SK-N-SH (cell line): ENCODE measurements around the gene TTC28. TPM values are rescaled to one million over a fixed set of nuclear protein-coding genes. Genes with fewer than 3 reads are reported as not detected.
"Not testable (repeated sequence)": the region's sequence is repeated elsewhere in the genome, so short reads cannot be mapped to it uniquely, and the experiment has no call there.

ENCODE experiments used
- CTCF ChIA-PET: fragments of 300-600, 350-600 bp; formaldehyde crosslinking; extraction: SDS; loops from one replicate; lab custom pipeline; 2021; lab: Yijun Ruan, JAX
- POLR2A ChIA-PET: fragments of 350-600 bp; sonication (Branson Sonifier 250); formaldehyde crosslinking; extraction: SDS; loops from one replicate; lab custom pipeline; 2020; ENCODE audit warnings: antibody characterized with exemption, inconsistent platforms; lab: Yijun Ruan, JAX
- DNase-seq: peaks from one replicate; pipeline ENCODE4 v3.0.0; 2012
- H2AFZ ChIP-seq: fragments of 200-600 bp; sonication (generic); 2 replicates; pipeline ENCODE4 v1.8.1; 2016; ENCODE audit warnings: antibody characterized with exemption, mild to moderate bottlenecking, low read depth
- H3F3A ChIP-seq: fragments of 200-600 bp; sonication (generic); replicated peaks from 2 replicates; pipeline ENCODE3; 2016; ENCODE audit warnings: antibody characterized with exemption, mild to moderate bottlenecking; ENCODE audit not compliant: insufficient read depth
- H3K27ac ChIP-seq, 2 experiments: fragments of 200-500 bp in 1 of 2; fragments of 200-600 bp in 1 of 2; sonication (Bioruptor generic) in 1 of 2; sonication (generic), shearing (Covaris generic) in 1 of 2; 2 replicates each; pipeline versions ENCODE4 v1.5.1 to v1.6.1; 2014 to 2016; ENCODE audit warnings: low read depth in 2 of 2, inconsistent platforms in 1 of 2, low read length in 1 of 2, mild to moderate bottlenecking in 1 of 2, mixed read lengths in 1 of 2
- H3K27me3 ChIP-seq: fragments of 200-600 bp; sonication (generic), shearing (Covaris generic); 2 replicates; pipeline ENCODE4 v1.6.1; 2016; ENCODE audit warnings: mixed run types; ENCODE audit not compliant: insufficient read depth
- H3K36me3 ChIP-seq, 2 experiments: fragments of 200-500 bp in 1 of 2; fragments of 200-600 bp in 1 of 2; sonication (Bioruptor generic) in 1 of 2; sonication (generic) in 1 of 2; replicated peaks in 1 of 2; 2 replicates each; pipeline versions ENCODE3 to v1.5.1; 2014 to 2016; ENCODE audit warnings: low read length in 1 of 2, mild to moderate bottlenecking in 1 of 2; ENCODE audit not compliant: insufficient read depth in 2 of 2, control insufficient read depth in 1 of 2
- H3K4me1 ChIP-seq, 2 experiments: fragments of 200-500 bp in 1 of 2; fragments of 200-600 bp in 1 of 2; sonication (Bioruptor generic) in 1 of 2; sonication (generic), shearing (Covaris generic) in 1 of 2; 2 replicates each; pipeline versions ENCODE4 v1.5.1 to v1.6.1; 2014 to 2016; ENCODE audit warnings: low read depth in 1 of 2, low read length in 1 of 2, mixed run types in 1 of 2; ENCODE audit not compliant: insufficient read depth in 2 of 2, control insufficient read depth in 1 of 2
- H3K4me2 ChIP-seq: fragments of 200-600 bp; sonication (generic), shearing (Covaris generic); 2 replicates; pipeline ENCODE4 v1.6.1; 2017; ENCODE audit warnings: mixed run types
- H3K4me3 ChIP-seq, 2 experiments: fragments of 200-500 bp in 1 of 2; fragments of 200-600 bp in 1 of 2; sonication (Bioruptor generic) in 1 of 2; sonication (generic), shearing (Covaris generic) in 1 of 2; 2 replicates each; pipeline versions ENCODE4 v1.5.1 to v1.8.1; 2014 to 2016; ENCODE audit warnings: low read depth in 2 of 2, inconsistent platforms in 1 of 2, low read length in 1 of 2, mild to moderate bottlenecking in 1 of 2, mixed read lengths in 1 of 2, moderate library complexity in 1 of 2
- H3K79me2 ChIP-seq: fragments of 200-600 bp; sonication (generic); 2 replicates; pipeline ENCODE4 v1.8.1; 2017; ENCODE audit warnings: mild to moderate bottlenecking; ENCODE audit not compliant: insufficient read depth
- H3K9ac ChIP-seq: fragments of 200-600 bp; sonication (generic); 2 replicates; pipeline ENCODE4 v1.6.1; 2017; ENCODE audit warnings: mixed run types
- H3K9me2 ChIP-seq: fragments of 200-600 bp; sonication (generic); 2 replicates; pipeline ENCODE4 v1.6.1; 2017; ENCODE audit warnings: mixed run types
- H3K9me3 ChIP-seq: fragments of 200-600 bp; sonication (generic); 2 replicates; pipeline ENCODE4 v1.6.1; 2017; ENCODE audit warnings: mixed run types, mild to moderate bottlenecking, moderate library complexity
- H4K20me1 ChIP-seq: fragments of 200-600 bp; sonication (generic); 2 replicates; pipeline ENCODE4 v1.6.1; 2017; ENCODE audit warnings: mild to moderate bottlenecking, mixed run types; ENCODE audit not compliant: insufficient read depth
- CTCF ChIP-seq: fragments of 200-600 bp; sonication (generic); IDR thresholded peaks from 2 replicates; pipeline ENCODE4 v1.6.1; 2017; ENCODE audit warnings: antibody characterized with exemption, mild to moderate bottlenecking, moderate library complexity
- ELF1 ChIP-seq: IDR thresholded peaks from 2 replicates; pipeline ENCODE4 v1.4.0; 2012
- EP300 ChIP-seq, 2 experiments: IDR thresholded peaks; 2 replicates each; pipeline versions ENCODE4 v1.4.0 to v1.6.1; 2012; ENCODE audit warnings: borderline replicate concordance in 1 of 2, low read depth in 1 of 2, low read length in 1 of 2
- FOSL2 ChIP-seq: IDR thresholded peaks from 2 replicates; pipeline ENCODE4 v1.4.0; 2012; ENCODE audit warnings: low read depth, mild to moderate bottlenecking, moderate library complexity, borderline replicate concordance
- FOXM1 ChIP-seq: IDR thresholded peaks from 2 replicates; pipeline ENCODE4 v1.4.0; 2012; ENCODE audit warnings: low read depth, mild to moderate bottlenecking
- MEF2A ChIP-seq: IDR thresholded peaks from 2 replicates; pipeline ENCODE4 v1.4.0; 2012; ENCODE audit warnings: low read depth, borderline replicate concordance
- TAF1 ChIP-seq: IDR thresholded peaks from 2 replicates; pipeline ENCODE4 v1.6.1; 2012; ENCODE audit warnings: low read depth, mild to moderate bottlenecking, low read length, moderate library complexity, borderline replicate concordance
- TEAD4 ChIP-seq: IDR thresholded peaks from 2 replicates; pipeline ENCODE4 v1.4.0; 2012; ENCODE audit warnings: mild to moderate bottlenecking, borderline replicate concordance; ENCODE audit not compliant: insufficient read depth
- WGBS: methylation state at CpG from one replicate; pipeline ENCODE4 v1.1.6; 2017; ENCODE audit warnings: low lambda C conversion rate; 5-methylcytosine and 5-hydroxymethylcytosine counted together
- polyA plus RNA-seq, 3 experiments: library from polyadenylated mRNA; depleted of rRNA; stranded (reverse); fragments of >200 nt; gene quantifications; 2 replicates each; pipeline ENCODE4 v1.2.3, GENCODE V29; 2012
- TF ChIP-seq, protein P1 (sequence below): IDR thresholded peaks from 2 replicates; pipeline ENCODE4 v1.6.1; 2012; ENCODE audit warnings: mild to moderate bottlenecking, low read depth, low read length, moderate library complexity

The TTC28 gene
- polyA plus RNA-seq, 1 of the 3 experiments (the other 2 are of a cell fraction), result 5.9 TPM

DNA sequence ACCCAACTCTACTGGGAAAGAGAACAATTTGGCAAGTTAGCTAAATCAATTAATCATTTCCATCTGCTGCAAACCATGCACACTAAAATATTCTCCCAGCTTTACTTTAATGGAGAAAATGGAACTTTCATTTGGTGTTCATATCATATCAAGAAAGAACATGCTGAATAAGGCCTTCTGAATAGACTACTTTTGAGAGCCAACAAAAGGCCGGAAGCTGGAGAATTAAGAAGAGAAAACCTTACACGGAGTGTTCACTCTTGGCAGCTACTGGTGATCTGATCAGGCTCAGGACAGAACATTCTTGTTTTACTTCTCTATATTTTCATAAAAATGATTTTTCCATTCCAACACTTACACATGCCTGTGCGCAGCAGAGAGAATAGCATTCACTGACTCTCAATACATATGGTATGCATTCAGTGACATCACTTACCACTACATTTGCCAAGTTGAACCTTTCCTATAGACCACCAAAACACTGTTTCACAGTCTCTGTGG, 165.3 kb downstream of the TTC28 start:
- H3K4me2 ChIP-seq, result no peak overlapping the region
- TF ChIP-seq TAF1, result no peak
- no peak for TF ChIP-seq ELF1
- no peak for TF ChIP-seq EP300 (IDR thresholded peaks at IDR 0.05; ENCODE audit: borderline replicate concordance in 1 of 2, low read depth in 1 of 2, low read length in 1 of 2)
- TF ChIP-seq, protein P1, sequence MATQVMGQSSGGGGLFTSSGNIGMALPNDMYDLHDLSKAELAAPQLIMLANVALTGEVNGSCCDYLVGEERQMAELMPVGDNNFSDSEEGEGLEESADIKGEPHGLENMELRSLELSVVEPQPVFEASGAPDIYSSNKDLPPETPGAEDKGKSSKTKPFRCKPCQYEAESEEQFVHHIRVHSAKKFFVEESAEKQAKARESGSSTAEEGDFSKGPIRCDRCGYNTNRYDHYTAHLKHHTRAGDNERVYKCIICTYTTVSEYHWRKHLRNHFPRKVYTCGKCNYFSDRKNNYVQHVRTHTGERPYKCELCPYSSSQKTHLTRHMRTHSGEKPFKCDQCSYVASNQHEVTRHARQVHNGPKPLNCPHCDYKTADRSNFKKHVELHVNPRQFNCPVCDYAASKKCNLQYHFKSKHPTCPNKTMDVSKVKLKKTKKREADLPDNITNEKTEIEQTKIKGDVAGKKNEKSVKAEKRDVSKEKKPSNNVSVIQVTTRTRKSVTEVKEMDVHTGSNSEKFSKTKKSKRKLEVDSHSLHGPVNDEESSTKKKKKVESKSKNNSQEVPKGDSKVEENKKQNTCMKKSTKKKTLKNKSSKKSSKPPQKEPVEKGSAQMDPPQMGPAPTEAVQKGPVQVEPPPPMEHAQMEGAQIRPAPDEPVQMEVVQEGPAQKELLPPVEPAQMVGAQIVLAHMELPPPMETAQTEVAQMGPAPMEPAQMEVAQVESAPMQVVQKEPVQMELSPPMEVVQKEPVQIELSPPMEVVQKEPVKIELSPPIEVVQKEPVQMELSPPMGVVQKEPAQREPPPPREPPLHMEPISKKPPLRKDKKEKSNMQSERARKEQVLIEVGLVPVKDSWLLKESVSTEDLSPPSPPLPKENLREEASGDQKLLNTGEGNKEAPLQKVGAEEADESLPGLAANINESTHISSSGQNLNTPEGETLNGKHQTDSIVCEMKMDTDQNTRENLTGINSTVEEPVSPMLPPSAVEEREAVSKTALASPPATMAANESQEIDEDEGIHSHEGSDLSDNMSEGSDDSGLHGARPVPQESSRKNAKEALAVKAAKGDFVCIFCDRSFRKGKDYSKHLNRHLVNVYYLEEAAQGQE, result no peak
- TF ChIP-seq MEF2A, result no peak
- H4K20me1 ChIP-seq, result no peaks in the 10 kb centered on the region
- no peaks in the 10 kb centered on the region for H3F3A ChIP-seq
- H3K27me3 ChIP-seq, result no peaks in the 10 kb centered on the region
- POLR2A ChIA-PET, result no interaction called here
- H3K9me3 ChIP-seq, result no peaks in the 10 kb centered on the region; the same call in 1 of the 2 replicates
- peak overlapping the region in 1 of 2 experiments; percentile 53; a peak in 1 of 4 replicates for H3K27ac ChIP-seq
- H3K36me3 ChIP-seq, result peaks cover 0 to 8% of the 10 kb centered on the region in 2 experiments
- H3K9ac ChIP-seq, result no peak overlapping the region
- H3K4me3 ChIP-seq, result no peak overlapping the region
- no peaks in the 10 kb centered on the region for H3K9me2 ChIP-seq
- CTCF ChIA-PET, result interaction anchor here (0.8 to 1.5 kb wide), 2 partner anchors 81 to 462 kb away, joined by 3 read pairs; no protein-coding TSS in a partner anchor
- no peak overlapping the region for H2AFZ ChIP-seq
- peaks cover 19% of the 10 kb centered on the region; the same call in 1 of the 2 replicates for H3K79me2 ChIP-seq
- DNase-seq, result no peak
- H3K4me1 ChIP-seq, result peaks cover 0 to 2% of the 10 kb centered on the region in 2 experiments; a peak in 2 of 4 replicates
- 89% methylated on average over 3 of the region's 3 CpGs for WGBS

DNA sequence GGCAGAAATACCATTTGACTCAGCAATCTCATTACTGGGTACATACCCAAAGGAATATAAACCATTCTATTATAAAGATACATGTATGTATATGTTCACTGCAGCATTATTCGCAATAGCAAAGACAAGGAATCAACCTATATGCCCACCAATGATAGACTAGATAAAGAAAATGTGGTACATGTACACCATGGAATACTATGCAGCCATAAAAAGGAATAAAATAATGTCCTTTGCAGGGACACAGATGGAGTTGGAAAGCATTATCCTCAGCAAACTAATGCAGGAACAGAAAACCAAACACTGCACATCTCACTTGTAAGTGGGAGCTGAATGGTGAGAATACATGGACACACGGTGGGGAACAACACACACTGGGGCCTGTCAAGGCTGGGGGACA, 167.3 kb downstream of the TTC28 start:
- H3K36me3 ChIP-seq, H3K9ac ChIP-seq, H2AFZ ChIP-seq, H3K4me1 ChIP-seq, H3K27ac ChIP-seq, DNase-seq, H3K9me2 ChIP-seq, H3K9me3 ChIP-seq, H3K27me3 ChIP-seq, H3F3A ChIP-seq, POLR2A ChIA-PET, H3K4me3 ChIP-seq, H4K20me1 ChIP-seq, H3K4me2 ChIP-seq: not testable (repeated sequence)
- CTCF ChIA-PET, result interaction anchor here (1.1 to 1.6 kb wide), 2 partner anchors 9 to 14 kb away, joined by 3 to 5 read pairs; no protein-coding TSS in a partner anchor
- peaks cover 19% of the 10 kb centered on the region; the same call in 1 of the 2 replicates for H3K79me2 ChIP-seq
- 91% methylated on average over 2 of the region's 2 CpGs for WGBS

- Histone ChIP-seq H4K20me1 (no peaks in the 10 kb centered on the region), H3K27ac (no peak overlapping the region), H3K9me2 (no peaks in the 10 kb centered on the region), H3K9ac (no peak overlapping the region), H3K27me3 (no peaks in the 10 kb centered on the region), H3K4me3 (no peak overlapping the region), H3K79me2 (peaks cover 19% of the 10 kb centered on the region; the same call in 1 of the 2 replicates), H3K4me2 (no peak overlapping the region), H3K9me3 (no peaks in the 10 kb centered on the region; the same call in 1 of the 2 replicates), H3K36me3 (peaks cover 0 to 8% of the 10 kb centered on the region in 2 experiments), H3K4me1 (no peaks in the 10 kb centered on the region; a peak in 1 of 4 replicates)
- DNase-seq, result no peak
- ChIA-PET POLR2A (no interaction called here), CTCF (interaction anchor here (0.7 to 1.4 kb wide), 2 partner anchors 8 to 33 kb away, joined by 3 read pairs; no protein-coding TSS in a partner anchor)
- no peak for TF ChIP-seq FOSL2
- no peak for TF ChIP-seq FOXM1
- no peak for TF ChIP-seq TAF1
- TF ChIP-seq CTCF, result no peak
- TF ChIP-seq TEAD4, result no peak
- TF ChIP-seq, all 33 proteins: peak for 0
- Histone ChIP-seq H3F3A (no peaks in the 10 kb centered on the region), H2AFZ (no peak overlapping the region)
Measured at GRCh38 chr22:28507896-28508295, 171.7 kb downstream of the TTC28 start.
